Retinal pigment epithelial cell (primary cell): Measurements from ENCODE around the gene LRRC28.

Experiments used
- DNase-seq: peaks from one replicate; pipeline ENCODE4 v3.0.0-alpha.2; 2010; ENCODE audit warnings: low read depth
- H3K4me3 ChIP-seq: 2 replicates; pipeline ENCODE4 v1.5.1; 2011; ENCODE audit warnings: mild to moderate bottlenecking, low read length, control low read depth, moderate library complexity
- TF ChIP-seq, protein P1 (sequence below): conservative IDR thresholded peaks from 2 replicates; pipeline ENCODE4 v1.5.1; 2011; ENCODE audit warnings: low read depth, low read length, control low read depth, inconsistent platforms

Gene LRRC28

GRCh38 chr15:99409560-99409959 is 158.3 kb downstream of the LRRC28 start:
- no peak for DNase-seq
- TF ChIP-seq, protein P1, sequence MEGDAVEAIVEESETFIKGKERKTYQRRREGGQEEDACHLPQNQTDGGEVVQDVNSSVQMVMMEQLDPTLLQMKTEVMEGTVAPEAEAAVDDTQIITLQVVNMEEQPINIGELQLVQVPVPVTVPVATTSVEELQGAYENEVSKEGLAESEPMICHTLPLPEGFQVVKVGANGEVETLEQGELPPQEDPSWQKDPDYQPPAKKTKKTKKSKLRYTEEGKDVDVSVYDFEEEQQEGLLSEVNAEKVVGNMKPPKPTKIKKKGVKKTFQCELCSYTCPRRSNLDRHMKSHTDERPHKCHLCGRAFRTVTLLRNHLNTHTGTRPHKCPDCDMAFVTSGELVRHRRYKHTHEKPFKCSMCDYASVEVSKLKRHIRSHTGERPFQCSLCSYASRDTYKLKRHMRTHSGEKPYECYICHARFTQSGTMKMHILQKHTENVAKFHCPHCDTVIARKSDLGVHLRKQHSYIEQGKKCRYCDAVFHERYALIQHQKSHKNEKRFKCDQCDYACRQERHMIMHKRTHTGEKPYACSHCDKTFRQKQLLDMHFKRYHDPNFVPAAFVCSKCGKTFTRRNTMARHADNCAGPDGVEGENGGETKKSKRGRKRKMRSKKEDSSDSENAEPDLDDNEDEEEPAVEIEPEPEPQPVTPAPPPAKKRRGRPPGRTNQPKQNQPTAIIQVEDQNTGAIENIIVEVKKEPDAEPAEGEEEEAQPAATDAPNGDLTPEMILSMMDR: no peak
- no peak overlapping the region for H3K4me3 ChIP-seq

- TF ChIP-seq, protein P1: no peak
- no peak for DNase-seq
- no peak overlapping the region for H3K4me3 ChIP-seq
Observed at GRCh38 chr15:99410477-99410876, 159.2 kb downstream of the LRRC28 start.

- no peak overlapping the region for H3K4me3 ChIP-seq
- TF ChIP-seq, protein P1: no peak
- DNase-seq: no peak
Observed at GRCh38 chr15:99411234-99411633, 160.0 kb downstream of the LRRC28 start.

DNA sequence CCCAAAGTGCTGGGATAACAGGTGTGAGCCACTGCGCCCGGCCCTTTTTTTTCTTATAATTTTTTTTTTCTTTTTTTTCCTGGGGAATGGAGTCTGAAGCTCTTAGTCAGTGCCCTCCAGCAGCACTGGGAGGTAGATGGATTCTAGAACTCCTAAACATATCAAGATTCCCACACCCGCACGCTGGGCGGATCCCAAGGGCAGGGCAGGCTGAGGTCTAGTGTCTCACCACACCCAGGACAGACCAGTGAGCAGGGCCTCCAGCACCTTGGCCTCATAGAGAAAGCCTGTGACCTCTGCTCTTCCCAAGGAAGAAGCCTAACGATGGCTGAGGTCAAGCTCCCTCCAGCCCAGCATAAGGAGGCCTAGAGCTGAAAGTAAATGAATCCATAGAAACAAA is 160.8 kb downstream of the LRRC28 start:
- no peak overlapping the region for H3K4me3 ChIP-seq
- TF ChIP-seq, protein P1: no peak
- DNase-seq: no peak

GRCh38 chr15:99412626-99413025 is 161.3 kb downstream of the LRRC28 start:
- DNase-seq: no peak

DNA sequence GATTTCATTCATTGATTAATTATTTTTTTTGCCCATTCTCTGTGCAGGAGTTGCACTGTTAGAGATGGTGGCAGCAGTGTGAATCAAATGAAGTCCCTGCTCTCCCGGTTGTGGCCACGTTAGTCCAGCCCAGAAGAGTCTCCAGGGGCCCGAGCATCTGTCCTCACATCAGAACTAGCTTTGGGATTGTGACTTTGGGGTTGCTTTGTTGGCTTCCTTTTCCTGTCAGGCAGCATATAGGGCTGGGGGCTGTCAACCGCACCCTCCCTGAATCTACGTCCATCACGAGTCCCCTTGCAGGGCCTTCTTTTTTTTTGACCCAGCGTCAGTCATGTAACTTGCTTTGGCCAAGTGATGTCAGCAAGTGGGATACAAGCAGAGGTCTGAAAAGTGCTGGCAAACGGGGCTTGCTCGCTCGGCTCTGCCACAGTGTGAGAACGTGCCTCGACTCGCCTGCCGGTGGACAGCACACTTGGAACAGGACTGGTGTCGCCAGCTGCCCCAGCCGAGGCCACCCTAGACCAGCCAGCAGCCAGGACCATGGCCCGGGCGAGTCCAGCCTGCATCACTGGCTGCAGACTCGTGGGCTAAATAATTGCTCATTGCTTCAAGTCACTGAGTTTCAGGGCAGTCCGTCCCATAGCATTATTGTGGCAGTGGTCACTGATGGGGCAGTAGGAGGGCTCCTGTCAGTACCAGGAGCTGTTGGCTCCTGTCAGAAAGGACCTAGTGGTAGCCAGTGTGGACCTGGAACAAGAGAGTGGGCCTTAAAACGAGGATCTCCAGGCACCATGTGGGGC is 162.9 kb downstream of the LRRC28 start:
- TF ChIP-seq, protein P1: no peak
- DNase-seq: no peak
- H3K4me3 ChIP-seq: no peak overlapping the region

More at GRCh38 chr15:99412626-99413025, 161.3 kb downstream of the LRRC28 start:
- H3K4me3 ChIP-seq: no peak overlapping the region
- TF ChIP-seq, protein P1: no peak
